ENCODE results near the gene FRMD6. TPM values are rescaled to one million over a fixed set of nuclear protein-coding genes. Genes with fewer than 3 reads are reported as not detected.
A peak's percentile ranks its signal among the peaks of the same experiment; 100 is the strongest.
"Not testable (repeated sequence)": the region's sequence is repeated elsewhere in the genome, so short reads cannot be mapped to it uniquely, and the experiment has no call there.

The FRMD6 gene
- total RNA-seq, 4 donors from 2014 or later: 97.4 to 199 (median 134) TPM

DNA sequence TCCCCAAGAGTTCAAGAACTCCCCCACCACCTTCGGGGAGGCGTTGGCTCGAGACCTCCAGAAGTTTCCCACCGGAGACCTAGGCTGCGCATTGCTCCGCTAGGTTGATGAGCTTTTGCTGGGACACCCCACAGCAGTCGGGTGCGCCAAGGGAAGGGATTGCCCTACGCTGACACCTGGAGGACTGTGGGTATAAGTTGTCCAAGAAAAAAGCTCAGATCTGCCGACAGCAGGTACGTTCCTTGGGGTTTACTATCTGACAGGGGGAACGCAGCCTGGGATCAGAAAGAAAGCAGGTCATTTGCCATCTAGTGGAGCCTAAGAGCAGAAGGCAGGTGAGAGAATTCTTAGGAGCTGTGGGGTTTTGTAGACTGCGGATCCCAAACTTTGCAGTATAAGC, 98.8 kb downstream of the FRMD6 start:
- Histone ChIP-seq H3K27ac (no peak overlapping the region), H3K27me3 (no peaks in the 10 kb centered on the region), H3K9me3 (no peaks in the 10 kb centered on the region), H3K36me3 (no peaks in the 10 kb centered on the region), H3K4me1 (no peaks in the 10 kb centered on the region), H3K4me3 (no peak overlapping the region)
- intact Hi-C loops (cut with DNase I; ENCODE audit: low total_unique reads): no loop called here
- TF ChIP-seq, protein P1, sequence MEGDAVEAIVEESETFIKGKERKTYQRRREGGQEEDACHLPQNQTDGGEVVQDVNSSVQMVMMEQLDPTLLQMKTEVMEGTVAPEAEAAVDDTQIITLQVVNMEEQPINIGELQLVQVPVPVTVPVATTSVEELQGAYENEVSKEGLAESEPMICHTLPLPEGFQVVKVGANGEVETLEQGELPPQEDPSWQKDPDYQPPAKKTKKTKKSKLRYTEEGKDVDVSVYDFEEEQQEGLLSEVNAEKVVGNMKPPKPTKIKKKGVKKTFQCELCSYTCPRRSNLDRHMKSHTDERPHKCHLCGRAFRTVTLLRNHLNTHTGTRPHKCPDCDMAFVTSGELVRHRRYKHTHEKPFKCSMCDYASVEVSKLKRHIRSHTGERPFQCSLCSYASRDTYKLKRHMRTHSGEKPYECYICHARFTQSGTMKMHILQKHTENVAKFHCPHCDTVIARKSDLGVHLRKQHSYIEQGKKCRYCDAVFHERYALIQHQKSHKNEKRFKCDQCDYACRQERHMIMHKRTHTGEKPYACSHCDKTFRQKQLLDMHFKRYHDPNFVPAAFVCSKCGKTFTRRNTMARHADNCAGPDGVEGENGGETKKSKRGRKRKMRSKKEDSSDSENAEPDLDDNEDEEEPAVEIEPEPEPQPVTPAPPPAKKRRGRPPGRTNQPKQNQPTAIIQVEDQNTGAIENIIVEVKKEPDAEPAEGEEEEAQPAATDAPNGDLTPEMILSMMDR (IDR thresholded peaks at IDR 0.05): peak in 1 of 4 experiments; percentile 9
- TF ChIP-seq POLR2A (IDR thresholded peaks at IDR 0.05): no peak
- DNase-seq: no peak

DNA sequence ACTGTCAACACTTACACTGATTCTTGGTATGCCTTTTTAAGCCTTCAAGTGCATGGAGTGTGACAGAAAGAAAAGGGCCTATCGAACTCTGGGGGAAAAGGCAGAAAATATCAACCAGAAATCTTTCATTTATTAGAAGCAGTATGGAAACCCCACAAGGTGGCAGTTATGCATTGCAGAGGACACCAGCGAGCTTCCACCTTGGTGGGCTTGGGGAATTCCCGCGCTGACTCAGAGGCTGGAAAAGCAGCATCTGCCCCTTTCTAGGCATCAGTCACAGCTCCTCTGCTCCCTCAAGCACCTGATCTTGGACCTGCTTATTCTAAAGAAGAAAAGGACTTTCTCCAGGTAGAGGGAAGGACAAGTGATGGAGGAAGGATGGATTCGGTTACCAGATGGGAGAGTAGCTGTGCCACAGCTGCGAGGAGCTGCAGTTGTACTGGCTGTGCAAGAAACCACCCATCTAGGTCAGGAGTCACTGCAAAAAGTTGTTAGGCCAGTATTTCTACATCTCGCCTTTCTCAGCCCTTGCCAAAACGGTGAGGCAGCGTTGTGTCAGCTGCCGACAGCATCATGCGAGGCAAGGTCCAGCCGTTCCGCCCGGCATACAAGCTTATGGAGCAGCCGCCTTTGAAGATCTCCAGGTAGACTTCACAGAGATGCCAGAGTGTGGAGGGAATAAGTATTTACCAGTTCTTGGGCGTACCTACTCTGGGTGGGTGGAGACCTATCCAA, 100.1 kb downstream of the FRMD6 start:
- DNase-seq; H3K4me1 ChIP-seq; H3K27me3 ChIP-seq; intact Hi-C loops (cut with DNase I; ENCODE audit: low total_unique reads); H3K36me3 ChIP-seq; H3K4me3 ChIP-seq; H3K27ac ChIP-seq; H3K9me3 ChIP-seq: not testable (repeated sequence)

DNA sequence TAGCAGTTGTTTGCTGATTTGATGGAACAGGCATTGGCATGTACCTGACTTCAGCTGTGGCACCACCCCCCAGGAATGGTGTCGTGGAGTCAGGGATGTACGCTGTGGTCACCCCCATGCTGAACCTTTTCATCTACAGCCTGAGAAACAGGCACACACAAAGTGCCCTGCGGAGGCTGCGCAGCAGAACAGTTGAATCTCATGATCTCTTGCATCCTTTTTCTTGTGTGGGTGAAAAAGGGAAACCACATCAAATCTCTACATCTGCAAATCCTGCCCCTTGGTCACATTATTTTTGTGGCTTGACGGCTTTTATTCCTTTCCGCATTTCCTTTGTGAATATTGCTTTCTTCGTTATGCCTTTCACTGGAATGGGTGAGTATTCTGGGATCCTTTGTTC, 106.0 kb downstream of the FRMD6 start:
- H3K27ac ChIP-seq; H3K9me3 ChIP-seq; DNase-seq; H3K4me3 ChIP-seq; H3K27me3 ChIP-seq; H3K36me3 ChIP-seq; intact Hi-C loops (cut with DNase I; ENCODE audit: low total_unique reads); H3K4me1 ChIP-seq: not testable (repeated sequence)

DNA sequence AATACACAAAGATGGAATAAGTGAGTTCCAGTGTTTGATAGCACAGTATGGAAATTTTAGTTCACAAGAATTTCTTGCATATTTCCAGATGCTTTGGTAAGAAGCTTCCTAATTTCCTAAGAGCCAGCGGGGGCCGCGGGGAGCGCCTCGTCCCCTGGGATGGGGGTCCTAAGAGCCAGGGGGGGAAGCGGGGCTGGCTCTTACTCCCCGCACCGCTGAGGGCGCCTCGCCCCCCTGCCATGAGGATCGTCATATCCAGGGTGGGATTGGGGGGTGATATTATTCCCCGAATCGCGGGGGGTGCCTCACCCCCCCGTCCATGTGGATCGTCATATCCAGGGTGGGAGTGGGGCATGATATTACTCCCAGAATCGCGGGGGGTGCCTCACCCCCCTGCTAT, 108.2 kb downstream of the FRMD6 start:
- TF ChIP-seq, protein P1 (IDR thresholded peaks at IDR 0.05): no peak
- Histone ChIP-seq H3K4me1 (no peaks in the 10 kb centered on the region), H3K4me3 (no peak overlapping the region), H3K27me3 (no peaks in the 10 kb centered on the region), H3K27ac (no peak overlapping the region), H3K9me3 (no peaks in the 10 kb centered on the region), H3K36me3 (no peaks in the 10 kb centered on the region)
- no peak for DNase-seq
- intact Hi-C loops (cut with DNase I; ENCODE audit: low total_unique reads): no loop called here

DNA sequence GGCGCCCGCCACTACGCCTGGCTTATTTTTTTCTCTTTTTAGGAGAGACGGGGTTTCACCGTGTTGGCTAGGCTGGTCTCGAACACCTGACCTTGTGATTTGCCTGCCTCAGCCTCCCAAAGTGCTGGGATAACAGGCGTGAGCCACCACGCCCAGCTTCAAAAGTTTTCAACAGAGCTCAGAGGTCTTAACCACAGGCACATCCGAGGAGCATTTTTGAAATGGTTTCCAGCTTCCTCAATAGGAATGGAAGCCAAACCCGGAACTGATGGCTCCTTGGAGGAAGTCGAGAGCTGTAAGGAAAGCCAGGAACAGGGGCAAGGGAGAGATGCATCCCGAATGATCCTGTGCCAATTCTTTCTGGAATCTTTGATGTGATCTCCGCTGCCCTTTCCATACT, 114.0 kb downstream of the FRMD6 start:
- H3K27ac ChIP-seq; H3K4me1 ChIP-seq; DNase-seq; H3K9me3 ChIP-seq; H3K4me3 ChIP-seq; H3K36me3 ChIP-seq; intact Hi-C loops (cut with DNase I; ENCODE audit: low total_unique reads); H3K27me3 ChIP-seq: not testable (repeated sequence)

DNA sequence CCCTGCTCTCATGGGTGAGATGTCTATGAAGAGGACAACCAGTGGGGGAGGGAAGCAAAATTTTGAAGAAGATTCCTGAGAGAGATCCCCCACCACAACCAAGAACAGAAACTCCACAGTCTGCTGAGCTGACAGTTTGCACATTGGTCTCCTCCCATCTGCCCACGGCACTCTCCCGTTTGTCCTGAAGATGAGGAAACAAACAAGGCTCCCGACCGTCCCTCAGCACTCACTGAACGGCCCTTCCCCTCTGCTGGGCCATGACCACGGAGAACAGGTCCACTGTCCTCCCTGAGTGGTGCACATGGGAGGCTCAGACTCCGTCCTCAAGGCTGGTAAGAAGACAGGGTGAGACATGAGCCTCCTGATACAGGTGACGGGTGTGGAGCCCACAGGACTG, 114.9 kb downstream of the FRMD6 start:
- H3K27ac ChIP-seq; H3K9me3 ChIP-seq; H3K4me3 ChIP-seq; intact Hi-C loops (cut with DNase I; ENCODE audit: low total_unique reads); H3K27me3 ChIP-seq; H3K36me3 ChIP-seq; H3K4me1 ChIP-seq; DNase-seq: not testable (repeated sequence)

DNA sequence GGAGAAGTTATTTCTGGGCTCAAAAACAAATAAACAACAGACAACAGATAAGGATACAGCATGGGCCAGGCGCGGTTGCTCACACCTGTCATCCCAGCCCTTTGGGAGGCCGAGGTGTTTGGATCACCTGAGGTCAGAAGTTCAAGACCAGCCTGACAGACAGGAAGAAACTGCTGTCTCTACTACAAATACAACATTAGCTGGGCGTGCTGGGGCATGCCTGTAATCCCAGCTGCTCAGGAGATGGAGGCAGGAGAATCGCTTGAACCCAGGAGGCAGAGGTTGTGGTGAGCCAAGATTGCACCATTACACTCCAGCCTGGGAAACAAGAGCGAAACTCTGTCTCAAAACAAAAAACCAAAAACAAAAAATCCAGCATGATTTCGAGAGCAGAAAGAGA, 117.6 kb downstream of the FRMD6 start:
- H3K4me1 ChIP-seq; H3K4me3 ChIP-seq; H3K27ac ChIP-seq; H3K27me3 ChIP-seq; H3K9me3 ChIP-seq; intact Hi-C loops (cut with DNase I; ENCODE audit: low total_unique reads); DNase-seq; H3K36me3 ChIP-seq: not testable (repeated sequence)

DNA sequence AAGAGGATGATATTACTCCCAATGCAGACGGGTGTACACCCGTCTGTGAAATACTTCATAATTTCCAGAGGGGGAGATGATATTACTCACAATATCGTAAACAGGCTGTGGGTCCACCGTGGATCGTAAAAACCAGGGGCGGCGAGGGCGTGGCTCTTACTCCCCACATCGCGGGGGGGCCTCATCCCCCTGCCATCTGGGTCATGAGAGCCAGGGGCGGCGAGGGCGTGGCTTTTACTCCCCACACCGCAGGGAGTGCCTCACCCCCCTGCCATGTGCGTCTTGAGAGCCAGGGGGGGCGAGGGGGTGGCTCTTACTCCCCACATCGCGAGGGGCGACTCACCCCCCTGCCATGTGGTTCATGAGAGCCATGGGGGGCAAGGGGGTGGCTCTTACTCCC, 122.5 kb downstream of the FRMD6 start:
- Histone ChIP-seq H3K27me3 (no peaks in the 10 kb centered on the region), H3K4me3 (no peak overlapping the region), H3K36me3 (no peaks in the 10 kb centered on the region), H3K27ac (no peak overlapping the region), H3K4me1 (no peaks in the 10 kb centered on the region), H3K9me3 (no peaks in the 10 kb centered on the region)
- intact Hi-C loops (cut with DNase I; ENCODE audit: low total_unique reads): loop anchor here (10.0 kb wide), 1 partner anchor 109 kb away; no protein-coding TSS in a partner anchor
- no peak for DNase-seq
- no peak for TF ChIP-seq POLR2A (IDR thresholded peaks at IDR 0.05)
- TF ChIP-seq, protein P1 (IDR thresholded peaks at IDR 0.05): no peak

All from uterus (tissue), 4 donors.